ENCODE data around the gene ATF4. TPM values are rescaled to one million over a fixed set of nuclear protein-coding genes. Genes with fewer than 3 reads are reported as not detected.

Gene ATF4
- total and polyA plus RNA-seq, 2 of the 13 experiments (the other 11 are each of a cell fraction or from before 2014, with no cell fraction given), result 486 to 1,297 TPM

DNA sequence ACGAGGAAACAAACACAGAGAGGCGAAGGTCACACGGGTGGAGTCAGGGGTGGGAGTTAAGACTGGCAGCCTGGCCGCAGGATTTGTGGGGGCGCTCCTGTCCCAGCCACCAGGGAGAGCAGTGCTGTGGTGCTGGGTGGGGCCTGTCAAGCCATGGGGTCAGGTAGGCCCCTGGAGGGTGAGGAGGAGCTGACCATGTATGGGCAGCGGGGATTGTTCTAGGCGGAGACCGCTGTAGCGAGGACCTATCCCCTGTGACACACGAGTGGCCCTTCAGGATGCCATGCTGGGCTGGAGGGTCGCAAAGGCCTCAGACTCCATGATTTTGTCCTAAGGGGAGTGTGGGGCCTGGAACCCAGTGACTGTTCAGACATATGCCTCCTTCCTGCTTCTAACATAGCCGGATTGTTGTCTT lies 13.7 kb downstream of the ATF4 start (continued):
- TF ChIP-seq, protein P1, sequence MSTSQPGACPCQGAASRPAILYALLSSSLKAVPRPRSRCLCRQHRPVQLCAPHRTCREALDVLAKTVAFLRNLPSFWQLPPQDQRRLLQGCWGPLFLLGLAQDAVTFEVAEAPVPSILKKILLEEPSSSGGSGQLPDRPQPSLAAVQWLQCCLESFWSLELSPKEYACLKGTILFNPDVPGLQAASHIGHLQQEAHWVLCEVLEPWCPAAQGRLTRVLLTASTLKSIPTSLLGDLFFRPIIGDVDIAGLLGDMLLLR (CRISPR knock-in tag; IDR thresholded peaks at IDR 0.05), result 0 out of 2 replicates have a peak, but pooled peaks have one; percentile 16
- peak; percentile 65 for TF ChIP-seq HOXA3 (CRISPR knock-in tag; IDR thresholded peaks at IDR 0.05)
- 0 out of 2 replicates have a peak, but pooled peaks have one; percentile 59 for TF ChIP-seq RFXAP (CRISPR knock-in tag; IDR thresholded peaks at IDR 0.05; ENCODE audit: borderline replicate concordance)
- TF ChIP-seq ZNF143 (CRISPR knock-in tag; IDR thresholded peaks at IDR 0.05), result 0 out of 2 replicates have a peak, but pooled peaks have one; percentile 17
- TF ChIP-seq ZNF777 (CRISPR knock-in tag; IDR thresholded peaks at IDR 0.05), result 0 out of 2 replicates have a peak, but pooled peaks have one; percentile 19
- peak; percentile 7; the same call in 1 of the 2 replicates for TF ChIP-seq KAT7 (CRISPR knock-in tag; IDR thresholded peaks at IDR 0.05; ENCODE audit: borderline replicate concordance)
- 0 out of 2 replicates have a peak, but pooled peaks have one; percentile 78 for TF ChIP-seq ZBTB7A (CRISPR knock-in tag; IDR thresholded peaks at IDR 0.05)
- TF ChIP-seq ZSCAN21 (CRISPR knock-in tag; IDR thresholded peaks at IDR 0.05; ENCODE audit: borderline replicate concordance), result no peak; the same call in 1 of the 2 replicates
- TF ChIP-seq AGO2 (optimal IDR thresholded peaks at IDR 0.05; ENCODE audit: low read depth, low read length), result no peak
- no peak for TF ChIP-seq GABPA (IDR thresholded peaks at IDR 0.05; ENCODE audit: low read depth, low read length)
- TF ChIP-seq GABPA (CRISPR knock-in tag; IDR thresholded peaks at IDR 0.05; ENCODE audit: low read depth), result peak; percentile 46
- TF ChIP-seq, protein P2, sequence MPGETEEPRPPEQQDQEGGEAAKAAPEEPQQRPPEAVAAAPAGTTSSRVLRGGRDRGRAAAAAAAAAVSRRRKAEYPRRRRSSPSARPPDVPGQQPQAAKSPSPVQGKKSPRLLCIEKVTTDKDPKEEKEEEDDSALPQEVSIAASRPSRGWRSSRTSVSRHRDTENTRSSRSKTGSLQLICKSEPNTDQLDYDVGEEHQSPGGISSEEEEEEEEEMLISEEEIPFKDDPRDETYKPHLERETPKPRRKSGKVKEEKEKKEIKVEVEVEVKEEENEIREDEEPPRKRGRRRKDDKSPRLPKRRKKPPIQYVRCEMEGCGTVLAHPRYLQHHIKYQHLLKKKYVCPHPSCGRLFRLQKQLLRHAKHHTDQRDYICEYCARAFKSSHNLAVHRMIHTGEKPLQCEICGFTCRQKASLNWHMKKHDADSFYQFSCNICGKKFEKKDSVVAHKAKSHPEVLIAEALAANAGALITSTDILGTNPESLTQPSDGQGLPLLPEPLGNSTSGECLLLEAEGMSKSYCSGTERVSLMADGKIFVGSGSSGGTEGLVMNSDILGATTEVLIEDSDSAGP (CRISPR knock-in tag; IDR thresholded peaks at IDR 0.05; ENCODE audit: borderline replicate concordance), result 0 out of 2 replicates have a peak, but pooled peaks have one; percentile 25
- 0 out of 2 replicates have a peak, but pooled peaks have one; percentile 30 for TF ChIP-seq ZNF232 (CRISPR knock-in tag; IDR thresholded peaks at IDR 0.05; ENCODE audit: borderline replicate concordance)
- TF ChIP-seq, protein P3, sequence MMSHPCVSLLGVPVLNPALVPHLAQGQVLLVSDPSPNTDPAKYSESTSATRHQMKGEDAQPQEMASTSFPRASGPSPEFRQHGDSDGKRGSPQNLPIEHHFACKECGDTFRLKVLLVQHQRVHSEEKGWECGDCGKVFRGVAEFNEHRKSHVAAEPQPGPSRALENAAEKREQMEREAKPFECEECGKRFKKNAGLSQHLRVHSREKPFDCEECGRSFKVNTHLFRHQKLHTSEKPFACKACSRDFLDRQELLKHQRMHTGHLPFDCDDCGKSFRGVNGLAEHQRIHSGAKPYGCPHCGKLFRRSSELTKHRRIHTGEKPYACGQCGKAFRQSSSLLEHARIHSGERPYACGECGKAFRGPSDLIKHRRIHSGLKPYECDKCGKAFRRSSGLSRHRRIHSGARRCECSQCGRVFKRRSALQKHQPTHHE (CRISPR knock-in tag; IDR thresholded peaks at IDR 0.05; ENCODE audit: borderline replicate concordance), result 0 out of 2 replicates have a peak, but pooled peaks have one; percentile 66
- TF ChIP-seq PITX1 (CRISPR knock-in tag; IDR thresholded peaks at IDR 0.05), result 0 out of 2 replicates have a peak, but pooled peaks have one; percentile 35
- 0 out of 2 replicates have a peak, but pooled peaks have one; percentile 19 for TF ChIP-seq ZNF557 (CRISPR knock-in tag; IDR thresholded peaks at IDR 0.05)
- TF ChIP-seq SALL1 (CRISPR knock-in tag; IDR thresholded peaks at IDR 0.05), result peak; percentile 23; the same call in 1 of the 2 replicates
- TF ChIP-seq, protein P4, sequence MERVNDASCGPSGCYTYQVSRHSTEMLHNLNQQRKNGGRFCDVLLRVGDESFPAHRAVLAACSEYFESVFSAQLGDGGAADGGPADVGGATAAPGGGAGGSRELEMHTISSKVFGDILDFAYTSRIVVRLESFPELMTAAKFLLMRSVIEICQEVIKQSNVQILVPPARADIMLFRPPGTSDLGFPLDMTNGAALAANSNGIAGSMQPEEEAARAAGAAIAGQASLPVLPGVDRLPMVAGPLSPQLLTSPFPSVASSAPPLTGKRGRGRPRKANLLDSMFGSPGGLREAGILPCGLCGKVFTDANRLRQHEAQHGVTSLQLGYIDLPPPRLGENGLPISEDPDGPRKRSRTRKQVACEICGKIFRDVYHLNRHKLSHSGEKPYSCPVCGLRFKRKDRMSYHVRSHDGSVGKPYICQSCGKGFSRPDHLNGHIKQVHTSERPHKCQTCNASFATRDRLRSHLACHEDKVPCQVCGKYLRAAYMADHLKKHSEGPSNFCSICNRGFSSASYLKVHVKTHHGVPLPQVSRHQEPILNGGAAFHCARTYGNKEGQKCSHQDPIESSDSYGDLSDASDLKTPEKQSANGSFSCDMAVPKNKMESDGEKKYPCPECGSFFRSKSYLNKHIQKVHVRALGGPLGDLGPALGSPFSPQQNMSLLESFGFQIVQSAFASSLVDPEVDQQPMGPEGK (CRISPR knock-in tag; IDR thresholded peaks at IDR 0.05), result peak; percentile 63; the same call in 1 of the 2 replicates
- TF ChIP-seq YY1 (IDR thresholded peaks at IDR 0.05; ENCODE audit: insufficient read depth, insufficient replicate concordance, low read depth, low read length), result peak; percentile 19
- TF ChIP-seq, protein P5, sequence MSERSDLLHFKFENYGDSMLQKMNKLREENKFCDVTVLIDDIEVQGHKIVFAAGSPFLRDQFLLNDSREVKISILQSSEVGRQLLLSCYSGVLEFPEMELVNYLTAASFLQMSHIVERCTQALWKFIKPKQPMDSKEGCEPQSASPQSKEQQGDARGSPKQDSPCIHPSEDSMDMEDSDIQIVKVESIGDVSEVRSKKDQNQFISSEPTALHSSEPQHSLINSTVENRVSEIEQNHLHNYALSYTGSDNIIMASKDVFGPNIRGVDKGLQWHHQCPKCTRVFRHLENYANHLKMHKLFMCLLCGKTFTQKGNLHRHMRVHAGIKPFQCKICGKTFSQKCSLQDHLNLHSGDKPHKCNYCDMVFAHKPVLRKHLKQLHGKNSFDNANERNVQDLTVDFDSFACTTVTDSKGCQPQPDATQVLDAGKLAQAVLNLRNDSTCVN (CRISPR knock-in tag; IDR thresholded peaks at IDR 0.05; ENCODE audit: borderline replicate concordance), result peak; percentile 45; the same call in 1 of the 2 replicates

Measured in HepG2 (cell line).